HCT116 (cell line): ENCODE measurements around the gene UPP2. TPM values are rescaled to one million over a fixed set of nuclear protein-coding genes. Genes with fewer than 3 reads are reported as not detected.

ENCODE experiments used
- ATAC-seq: fragments of 200-7000 bp; cut with Tn5 transposase; 2 replicates; pipeline ENCODE4 v1.9.1; 2020; ENCODE audit warnings: mild to moderate bottlenecking, moderate library complexity
- BruUV-seq: library from RNA; stranded (reverse); fragments of 400-500 nt; replicated peaks from 2 replicates; lab custom pipeline; 2021; lab: Mats Ljungman, UMichigan
- CTCF ChIA-PET: fragments of 300-600 bp; sonication (Branson Sonifier 250); formaldehyde crosslinking; loops from one replicate; lab custom pipeline; 2021; ENCODE audit warnings: antibody characterized with exemption; lab: Charles Lee
- POLR2A ChIA-PET: fragments of 300-600, 350-600 bp; sonication (Branson Sonifier 250); formaldehyde crosslinking; loops from one replicate; lab custom pipeline; 2021; ENCODE audit warnings: antibody characterized with exemption; lab: Charles Lee
- RAD21 ChIA-PET, 2 experiments: fragments of 300-600 bp; sonication (Branson Sonifier 250); formaldehyde crosslinking; loops; one replicate each; lab custom pipeline; 2023; ENCODE audit warnings: low total read pairs in 2 of 2; ENCODE audit not compliant: uncharacterized antibody in 2 of 2, unreplicated experiment in 2 of 2, low non-redundant PET in 1 of 2; lab: Charles Lee
- DNase-seq: peaks from one replicate; pipeline ENCODE4 v3.0.0-alpha.2; 2010; ENCODE audit warnings: low read depth, low spot score
- H2AFZ ChIP-seq: fragments of 200-600 bp; shearing (Covaris generic), sonication (generic); 2 replicates; pipeline ENCODE4 v1.6.1; 2017; ENCODE audit warnings: low read depth, mixed run types, mixed read lengths, antibody characterized with exemption, low read length; ENCODE audit not compliant: poor library complexity, severe bottlenecking
- H3K27ac ChIP-seq: 2 replicates; pipeline ENCODE4 v1.5.1; 2012; ENCODE audit warnings: low read depth, low read length
- H3K27me3 ChIP-seq: fragments of 200-600 bp; sonication (generic); 2 replicates; pipeline ENCODE4 v1.6.1; 2016; ENCODE audit warnings: mixed run types, low read length, mixed read lengths; ENCODE audit not compliant: insufficient read depth
- H3K36me3 ChIP-seq, 2 experiments: fragments of 200-500 bp in 1 of 2; fragments of 200-600 bp in 1 of 2; sonication (Bioruptor generic) in 1 of 2; sonication (generic) in 1 of 2; 2 replicates each; pipeline versions ENCODE4 v1.5.1 to v1.6.1; 2014 to 2016; ENCODE audit warnings: low read length in 2 of 2, inconsistent platforms in 1 of 2, mixed read lengths in 1 of 2, mixed run types in 1 of 2; ENCODE audit not compliant: insufficient read depth in 2 of 2, control insufficient read depth in 1 of 2
- H3K4me1 ChIP-seq, 2 experiments: fragments of 200-600 bp in 1 of 2; sonication (generic) in 1 of 2; 2 replicates each; pipeline versions ENCODE4 v1.5.1 to v1.6.1; 2012 to 2017; ENCODE audit warnings: low read length in 2 of 2, inconsistent platforms in 1 of 2, mild to moderate bottlenecking in 1 of 2, mixed read lengths in 1 of 2, mixed run types in 1 of 2, moderate library complexity in 1 of 2; ENCODE audit not compliant: insufficient read depth in 2 of 2, control insufficient read depth in 1 of 2
- H3K4me2 ChIP-seq: fragments of 200-600 bp; sonication (generic); 2 replicates; pipeline ENCODE4 v1.6.1; 2017; ENCODE audit warnings: mixed run types, low read length, mixed read lengths
- H3K4me3 ChIP-seq, 2 experiments: fragments of 200-600 bp in 1 of 2; sonication (generic) in 1 of 2; replicated peaks in 1 of 2; 2 replicates each; pipeline ENCODE4 v1.5.1; 2011 to 2016; ENCODE audit warnings: low read length in 2 of 2, control low read depth in 1 of 2, low read depth in 1 of 2, mild to moderate bottlenecking in 1 of 2, mixed read lengths in 1 of 2, mixed run types in 1 of 2
- H3K79me2 ChIP-seq: fragments of 200-600 bp; sonication (generic); 2 replicates; pipeline ENCODE4 v1.6.1; 2017; ENCODE audit warnings: mild to moderate bottlenecking, mixed run types, low read length, moderate library complexity, mixed read lengths; ENCODE audit not compliant: insufficient read depth
- H3K9ac ChIP-seq: fragments of 200-600 bp; sonication (generic); 2 replicates; pipeline ENCODE4 v1.6.1; 2016; ENCODE audit warnings: low read length, mixed read lengths
- H3K9me2 ChIP-seq: fragments of 200-600 bp; sonication (generic), shearing (Covaris generic); 2 replicates; pipeline ENCODE4 v1.6.1; 2017; ENCODE audit warnings: mixed run types, mild to moderate bottlenecking, moderate library complexity; ENCODE audit not compliant: insufficient read depth
- H3K9me3 ChIP-seq, 2 experiments: fragments of 200-500 bp in 1 of 2; fragments of 200-600 bp in 1 of 2; sonication (Bioruptor generic) in 1 of 2; sonication (generic) in 1 of 2; 2 replicates each; pipeline ENCODE4 v1.6.1; 2014 to 2017; ENCODE audit warnings: low read length in 2 of 2, mixed read lengths in 2 of 2, inconsistent platforms in 1 of 2, low read depth in 1 of 2, mild to moderate bottlenecking in 1 of 2, mixed run types in 1 of 2, moderate library complexity in 1 of 2; ENCODE audit not compliant: control insufficient read depth in 1 of 2, insufficient read depth in 1 of 2
- H4K20me1 ChIP-seq: fragments of 200-600 bp; sonication (generic), shearing (Covaris generic); 2 replicates; pipeline ENCODE4 v1.6.1; 2017; ENCODE audit warnings: mixed run types, mild to moderate bottlenecking, moderate library complexity; ENCODE audit not compliant: insufficient read depth
- CBX3 ChIP-seq: IDR thresholded peaks from 2 replicates; pipeline ENCODE4 v1.6.1; 2012; ENCODE audit warnings: low read depth
- CEBPB ChIP-seq: IDR thresholded peaks from 2 replicates; pipeline ENCODE4 v1.6.1; 2012; ENCODE audit warnings: low read depth
- EGR1 ChIP-seq: IDR thresholded peaks from 2 replicates; pipeline ENCODE4 v1.6.1; 2012; ENCODE audit warnings: low read depth
- ELF1 ChIP-seq: IDR thresholded peaks from 2 replicates; pipeline ENCODE4 v1.6.1; 2012; ENCODE audit warnings: low read depth, borderline replicate concordance
- EZH2 ChIP-seq: fragments of 200-600 bp; sonication (generic); IDR thresholded peaks from 2 replicates; pipeline ENCODE4 v1.6.1; 2017; ENCODE audit warnings: antibody characterized with exemption, mixed run types
- JUND ChIP-seq: IDR thresholded peaks from 2 replicates; pipeline ENCODE4 v1.6.1; 2012
- MAX ChIP-seq: IDR thresholded peaks from 2 replicates; pipeline ENCODE4 v1.6.1; 2012
- POLR2A ChIP-seq: IDR thresholded peaks from 2 replicates; pipeline ENCODE4 v1.7.0; 2011; ENCODE audit warnings: borderline replicate concordance; ENCODE audit not compliant: insufficient read depth, insufficient read length; ENCODE audit errors: extremely low read depth
- POLR2AphosphoS5 ChIP-seq: IDR thresholded peaks from 2 replicates; pipeline ENCODE4 v1.6.1; 2011; ENCODE audit warnings: mild to moderate bottlenecking, low read depth, low read length, moderate library complexity
- SIN3A ChIP-seq: IDR thresholded peaks from 2 replicates; pipeline ENCODE4 v1.6.1; 2012; ENCODE audit warnings: low read depth
- SP1 ChIP-seq: IDR thresholded peaks from 2 replicates; pipeline ENCODE4 v1.6.1; 2012; ENCODE audit warnings: low read depth
- TCF7L2 ChIP-seq: IDR thresholded peaks from 2 replicates; pipeline ENCODE4 v1.7.0; 2011; ENCODE audit warnings: borderline replicate concordance, inconsistent platforms; ENCODE audit not compliant: insufficient read depth, insufficient read length; ENCODE audit errors: extremely low read depth
- YY1 ChIP-seq: IDR thresholded peaks from 2 replicates; pipeline ENCODE4 v1.6.1; 2011; ENCODE audit warnings: low read length, low read depth, moderate library complexity, mild to moderate bottlenecking; ENCODE audit not compliant: insufficient replicate concordance; ENCODE audit errors: extremely low read depth
- ZFX ChIP-seq: fragments of 450-650 bp; IDR thresholded peaks from 2 replicates; pipeline ENCODE4 v1.6.1; 2017
- ZNF274 ChIP-seq: fragments of 200-500 bp; sonication (Bioruptor generic); IDR thresholded peaks from 2 replicates; pipeline ENCODE4 v1.6.1; 2014; ENCODE audit warnings: mild to moderate bottlenecking, low read depth, low read length, inconsistent platforms
- intact Hi-C: fragments of 100-400 bp; cut with micrococcal nuclease; formaldehyde crosslinking; loops from 2 replicates; pipeline ENCODE4 v1.10.0; 2022
- total RNA-seq: library from RNA; stranded (reverse); gene quantifications from one replicate; pipeline ENCODE4 v1.2.1, GENCODE V29; 2021; ENCODE audit not compliant: unreplicated experiment
- TF ChIP-seq, protein P1 (sequence below): IDR thresholded peaks from 2 replicates; pipeline ENCODE4 v1.6.1; 2012; ENCODE audit warnings: low read depth
- TF ChIP-seq, protein P2 (sequence below), 3 experiments: fragments of 200-600 bp in 1 of 3; sonication (generic) in 1 of 3; IDR thresholded peaks in 2 of 3; conservative IDR thresholded peaks in 1 of 3; 2 replicates each; pipeline ENCODE4 v1.5.1; 2012 to 2017; ENCODE audit warnings: low read depth in 2 of 3, low read length in 2 of 3, antibody characterized with exemption in 1 of 3, borderline replicate concordance in 1 of 3, control low read depth in 1 of 3, mild to moderate bottlenecking in 1 of 3, mixed read lengths in 1 of 3, mixed run types in 1 of 3, moderate library complexity in 1 of 3; ENCODE audit not compliant: insufficient read depth in 1 of 3

The UPP2 gene
- total RNA-seq, 1 experiment from 2014 or later, result not detected

DNA sequence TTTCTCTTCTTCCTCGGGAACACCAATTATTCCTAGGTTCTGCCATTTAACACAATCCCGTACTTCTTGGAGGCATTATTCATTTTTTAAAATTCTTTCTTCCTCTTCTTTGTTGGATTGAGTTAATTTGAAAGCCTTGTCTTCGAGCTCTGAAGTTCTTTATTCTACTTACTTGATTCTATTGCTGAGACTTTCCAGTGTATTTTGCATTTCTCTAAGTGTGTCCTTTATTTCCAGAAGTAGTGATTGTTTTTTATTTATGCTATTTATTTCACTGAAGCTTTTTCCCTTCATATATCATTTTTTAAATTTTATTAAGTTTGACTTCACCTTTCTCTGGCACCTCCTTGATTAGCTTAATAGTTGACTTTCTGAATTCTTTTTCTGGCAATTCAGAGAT is 13.6 kb upstream of the UPP2 start:
- Histone ChIP-seq H3K9me2 (no peaks in the 10 kb centered on the region), H3K27ac (no peak overlapping the region), H3K79me2 (no peaks in the 10 kb centered on the region), H3K4me1 (no peaks in the 10 kb centered on the region), H3K4me2 (no peak overlapping the region), H2AFZ (no peak overlapping the region), H3K4me3 (no peak overlapping the region)
- RAD21 ChIA-PET, result no interaction called here
- CTCF ChIA-PET, result no interaction called here
- BruUV-seq, result no TSS peak
- POLR2A ChIA-PET, result no interaction called here
- TF ChIP-seq ZFX (no peak), ELF1 (no peak), JUND (no peak)
- TF ChIP-seq, protein P1, sequence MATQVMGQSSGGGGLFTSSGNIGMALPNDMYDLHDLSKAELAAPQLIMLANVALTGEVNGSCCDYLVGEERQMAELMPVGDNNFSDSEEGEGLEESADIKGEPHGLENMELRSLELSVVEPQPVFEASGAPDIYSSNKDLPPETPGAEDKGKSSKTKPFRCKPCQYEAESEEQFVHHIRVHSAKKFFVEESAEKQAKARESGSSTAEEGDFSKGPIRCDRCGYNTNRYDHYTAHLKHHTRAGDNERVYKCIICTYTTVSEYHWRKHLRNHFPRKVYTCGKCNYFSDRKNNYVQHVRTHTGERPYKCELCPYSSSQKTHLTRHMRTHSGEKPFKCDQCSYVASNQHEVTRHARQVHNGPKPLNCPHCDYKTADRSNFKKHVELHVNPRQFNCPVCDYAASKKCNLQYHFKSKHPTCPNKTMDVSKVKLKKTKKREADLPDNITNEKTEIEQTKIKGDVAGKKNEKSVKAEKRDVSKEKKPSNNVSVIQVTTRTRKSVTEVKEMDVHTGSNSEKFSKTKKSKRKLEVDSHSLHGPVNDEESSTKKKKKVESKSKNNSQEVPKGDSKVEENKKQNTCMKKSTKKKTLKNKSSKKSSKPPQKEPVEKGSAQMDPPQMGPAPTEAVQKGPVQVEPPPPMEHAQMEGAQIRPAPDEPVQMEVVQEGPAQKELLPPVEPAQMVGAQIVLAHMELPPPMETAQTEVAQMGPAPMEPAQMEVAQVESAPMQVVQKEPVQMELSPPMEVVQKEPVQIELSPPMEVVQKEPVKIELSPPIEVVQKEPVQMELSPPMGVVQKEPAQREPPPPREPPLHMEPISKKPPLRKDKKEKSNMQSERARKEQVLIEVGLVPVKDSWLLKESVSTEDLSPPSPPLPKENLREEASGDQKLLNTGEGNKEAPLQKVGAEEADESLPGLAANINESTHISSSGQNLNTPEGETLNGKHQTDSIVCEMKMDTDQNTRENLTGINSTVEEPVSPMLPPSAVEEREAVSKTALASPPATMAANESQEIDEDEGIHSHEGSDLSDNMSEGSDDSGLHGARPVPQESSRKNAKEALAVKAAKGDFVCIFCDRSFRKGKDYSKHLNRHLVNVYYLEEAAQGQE, result no peak
- TF ChIP-seq, all 23 proteins: peak for 0
- Histone ChIP-seq H3K9me3 (no peaks in the 10 kb centered on the region), H3K27me3 (no peaks in the 10 kb centered on the region), H3K9ac (no peak overlapping the region), H3K36me3 (no peaks in the 10 kb centered on the region), H4K20me1 (no peaks in the 10 kb centered on the region)
- DNase-seq (no peak), ATAC-seq (no peak)
- intact Hi-C loops, result no loop called here

DNA sequence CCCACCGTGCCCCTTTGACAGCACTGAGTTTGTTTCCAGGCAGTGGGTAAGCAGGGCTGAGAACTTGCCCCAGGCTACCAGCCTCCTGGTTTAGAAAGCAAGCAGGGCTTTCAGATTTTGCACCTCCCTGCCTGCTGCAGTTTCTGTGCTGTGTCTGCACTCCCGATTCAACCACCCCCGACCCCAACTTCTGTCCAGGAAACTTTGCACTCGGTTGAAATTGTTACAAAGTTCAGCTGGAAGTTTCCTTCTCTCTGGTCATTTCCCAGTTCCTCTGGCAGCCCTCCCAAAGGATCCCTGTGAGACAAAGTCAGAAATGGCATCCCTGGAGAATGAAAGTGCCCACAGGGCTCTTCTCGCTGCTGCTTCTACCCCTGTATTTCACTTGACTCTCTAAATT is 12.4 kb upstream of the UPP2 start:
- no peak overlapping the region for H3K27ac ChIP-seq
- no peak overlapping the region for H3K4me3 ChIP-seq
- H3K9me2 ChIP-seq, result no peaks in the 10 kb centered on the region
- H3K27me3 ChIP-seq, result no peaks in the 10 kb centered on the region
- DNase-seq, result no peak
- no peaks in the 10 kb centered on the region for H3K9me3 ChIP-seq
- no peaks in the 10 kb centered on the region for H3K79me2 ChIP-seq
- CTCF ChIA-PET, result no interaction called here
- RAD21 ChIA-PET, result no interaction called here
- H3K4me2 ChIP-seq, result no peak overlapping the region
- H3K36me3 ChIP-seq, result no peaks in the 10 kb centered on the region
- intact Hi-C loops, result no loop called here
- POLR2A ChIA-PET, result no interaction called here
- no peak overlapping the region for H2AFZ ChIP-seq
- no TSS peak for BruUV-seq
- no peaks in the 10 kb centered on the region for H4K20me1 ChIP-seq
- no peak overlapping the region for H3K9ac ChIP-seq
- ATAC-seq, result no peak
- no peaks in the 10 kb centered on the region for H3K4me1 ChIP-seq
- no peak for TF ChIP-seq POLR2A
- TF ChIP-seq MAX, result no peak
- no peak for TF ChIP-seq TCF7L2
- no peak for TF ChIP-seq ZFX
- TF ChIP-seq SIN3A, result no peak
- TF ChIP-seq EGR1, result no peak
- TF ChIP-seq, protein P2, sequence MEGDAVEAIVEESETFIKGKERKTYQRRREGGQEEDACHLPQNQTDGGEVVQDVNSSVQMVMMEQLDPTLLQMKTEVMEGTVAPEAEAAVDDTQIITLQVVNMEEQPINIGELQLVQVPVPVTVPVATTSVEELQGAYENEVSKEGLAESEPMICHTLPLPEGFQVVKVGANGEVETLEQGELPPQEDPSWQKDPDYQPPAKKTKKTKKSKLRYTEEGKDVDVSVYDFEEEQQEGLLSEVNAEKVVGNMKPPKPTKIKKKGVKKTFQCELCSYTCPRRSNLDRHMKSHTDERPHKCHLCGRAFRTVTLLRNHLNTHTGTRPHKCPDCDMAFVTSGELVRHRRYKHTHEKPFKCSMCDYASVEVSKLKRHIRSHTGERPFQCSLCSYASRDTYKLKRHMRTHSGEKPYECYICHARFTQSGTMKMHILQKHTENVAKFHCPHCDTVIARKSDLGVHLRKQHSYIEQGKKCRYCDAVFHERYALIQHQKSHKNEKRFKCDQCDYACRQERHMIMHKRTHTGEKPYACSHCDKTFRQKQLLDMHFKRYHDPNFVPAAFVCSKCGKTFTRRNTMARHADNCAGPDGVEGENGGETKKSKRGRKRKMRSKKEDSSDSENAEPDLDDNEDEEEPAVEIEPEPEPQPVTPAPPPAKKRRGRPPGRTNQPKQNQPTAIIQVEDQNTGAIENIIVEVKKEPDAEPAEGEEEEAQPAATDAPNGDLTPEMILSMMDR (IDR thresholded peaks at IDR 0.05 in 2 of 3, conservative IDR thresholded peaks at IDR 0.05 in 1 of 3; ENCODE audit: borderline replicate concordance in 1 of 3, insufficient read depth in 1 of 3, low read depth in 2 of 3, low read length in 2 of 3), result no peak
- no peak for TF ChIP-seq ZNF274
- TF ChIP-seq SP1, result no peak
- TF ChIP-seq CEBPB, result no peak
- no peak for TF ChIP-seq POLR2AphosphoS5
- no peak for TF ChIP-seq CBX3
- TF ChIP-seq ELF1, result no peak
- TF ChIP-seq EZH2, result no peak
- TF ChIP-seq YY1, result no peak
